ENCODE measurements around the gene GRAMD2A.

The GRAMD2A gene

GRCh38 chr15:72131922-72132321 is 65.7 kb downstream of the GRAMD2A start:
- TF ChIP-seq, protein P1, sequence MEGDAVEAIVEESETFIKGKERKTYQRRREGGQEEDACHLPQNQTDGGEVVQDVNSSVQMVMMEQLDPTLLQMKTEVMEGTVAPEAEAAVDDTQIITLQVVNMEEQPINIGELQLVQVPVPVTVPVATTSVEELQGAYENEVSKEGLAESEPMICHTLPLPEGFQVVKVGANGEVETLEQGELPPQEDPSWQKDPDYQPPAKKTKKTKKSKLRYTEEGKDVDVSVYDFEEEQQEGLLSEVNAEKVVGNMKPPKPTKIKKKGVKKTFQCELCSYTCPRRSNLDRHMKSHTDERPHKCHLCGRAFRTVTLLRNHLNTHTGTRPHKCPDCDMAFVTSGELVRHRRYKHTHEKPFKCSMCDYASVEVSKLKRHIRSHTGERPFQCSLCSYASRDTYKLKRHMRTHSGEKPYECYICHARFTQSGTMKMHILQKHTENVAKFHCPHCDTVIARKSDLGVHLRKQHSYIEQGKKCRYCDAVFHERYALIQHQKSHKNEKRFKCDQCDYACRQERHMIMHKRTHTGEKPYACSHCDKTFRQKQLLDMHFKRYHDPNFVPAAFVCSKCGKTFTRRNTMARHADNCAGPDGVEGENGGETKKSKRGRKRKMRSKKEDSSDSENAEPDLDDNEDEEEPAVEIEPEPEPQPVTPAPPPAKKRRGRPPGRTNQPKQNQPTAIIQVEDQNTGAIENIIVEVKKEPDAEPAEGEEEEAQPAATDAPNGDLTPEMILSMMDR (IDR thresholded peaks at IDR 0.05), result no peak

GRCh38 chr15:72130272-72130671 is 67.3 kb downstream of the GRAMD2A start:
- TF ChIP-seq, protein P1 (IDR thresholded peaks at IDR 0.05), result no peak

- TF ChIP-seq, protein P1 (IDR thresholded peaks at IDR 0.05), result no peak
Observed at GRCh38 chr15:72128359-72128758, 69.2 kb downstream of the GRAMD2A start.

DNA sequence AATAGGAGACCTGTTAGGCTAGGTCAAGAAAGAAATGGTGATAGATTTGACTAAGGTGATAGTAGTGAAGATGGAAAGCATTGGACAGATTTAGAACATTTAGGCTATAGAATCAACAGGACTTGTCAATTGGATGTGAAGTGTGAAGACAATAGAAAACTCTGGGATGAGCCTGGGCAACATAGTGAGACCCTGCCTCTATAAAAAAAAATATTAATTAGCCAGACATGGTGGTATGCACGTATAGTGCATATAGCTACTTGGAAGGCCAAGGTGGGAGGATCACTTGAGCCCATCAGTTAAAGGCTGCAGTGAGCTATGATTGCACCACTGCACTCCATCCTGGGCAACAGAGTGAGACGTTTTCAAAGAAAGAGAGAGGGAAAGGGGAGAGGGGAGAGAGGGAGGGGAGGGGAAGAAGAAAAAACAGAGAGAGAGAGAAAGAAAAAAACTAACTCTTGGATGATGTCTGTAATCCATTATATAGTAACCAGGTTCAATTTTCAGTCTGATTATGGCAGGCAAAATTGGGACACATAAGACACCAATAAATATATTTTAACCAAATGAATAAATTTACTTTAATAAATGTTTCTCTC is 69.8 kb downstream of the GRAMD2A start:
- TF ChIP-seq, protein P1 (IDR thresholded peaks at IDR 0.05), result no peak

DNA sequence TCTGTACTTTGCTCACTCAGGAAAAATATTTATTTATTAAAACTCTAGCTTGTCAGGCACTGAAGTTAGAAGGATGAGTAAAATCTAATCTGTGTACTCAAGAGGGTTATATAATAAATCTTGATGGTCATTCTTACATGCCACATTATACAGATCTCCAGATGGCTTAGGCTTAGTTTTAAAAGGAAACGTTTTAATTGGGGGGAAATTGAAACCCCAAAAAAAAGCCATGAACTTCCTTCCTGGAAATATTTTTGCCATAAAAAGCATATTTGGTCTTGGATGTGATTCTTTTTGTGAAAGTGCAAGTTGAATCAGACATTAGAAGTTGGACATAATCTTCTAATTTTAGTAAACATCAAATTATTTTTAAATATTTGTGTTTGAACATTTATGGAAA is 73.4 kb downstream of the GRAMD2A start:
- TF ChIP-seq, protein P1 (IDR thresholded peaks at IDR 0.05), result no peak

- TF ChIP-seq, protein P1 (IDR thresholded peaks at IDR 0.05), result no peak
Observed at GRCh38 chr15:72118017-72118978, 79.3 kb downstream of the GRAMD2A start, which contains the start of the genes MYO9A and SENP8. TSS of gene MYO9A (minus strand) at chr15:72118150. CDS start at chr15:72046563, 71,587 bp downstream. TSS of gene SENP8 (plus strand) at chr15:72118403. CDS start at chr15:72139624, 21,221 bp downstream.

GRCh38 chr15:72117486-72118016 is 80.0 kb downstream of the GRAMD2A start:
- TF ChIP-seq, protein P1 (IDR thresholded peaks at IDR 0.05), result no peak
